ENCODE data around the gene ZC3H12C. TPM values are rescaled to one million over a fixed set of nuclear protein-coding genes. Genes with fewer than 3 reads are reported as not detected.

Gene ZC3H12C
- total RNA-seq, 1 donor from 2014 or later = 32.0 TPM

DNA sequence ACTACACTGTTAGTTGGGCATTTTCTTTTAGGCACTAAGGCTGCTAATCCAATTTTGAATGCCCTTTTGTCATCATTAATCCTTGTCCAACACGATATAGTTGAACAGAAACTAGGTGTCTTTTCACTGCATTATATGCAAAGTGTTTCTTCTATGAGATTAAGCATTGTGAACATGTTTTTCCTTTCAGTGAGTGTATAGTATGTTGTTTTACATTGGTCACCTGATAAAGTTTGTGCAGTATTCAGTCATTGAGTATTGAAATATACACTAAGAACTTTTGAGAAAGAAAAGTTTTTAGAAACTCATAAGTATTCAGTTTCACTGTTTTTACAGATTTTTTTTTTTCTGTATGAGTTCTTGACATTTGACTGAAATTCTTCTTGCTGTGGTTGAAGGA lies 59.0 kb downstream of the ZC3H12C start:
- DNase-seq = no peak

DNA sequence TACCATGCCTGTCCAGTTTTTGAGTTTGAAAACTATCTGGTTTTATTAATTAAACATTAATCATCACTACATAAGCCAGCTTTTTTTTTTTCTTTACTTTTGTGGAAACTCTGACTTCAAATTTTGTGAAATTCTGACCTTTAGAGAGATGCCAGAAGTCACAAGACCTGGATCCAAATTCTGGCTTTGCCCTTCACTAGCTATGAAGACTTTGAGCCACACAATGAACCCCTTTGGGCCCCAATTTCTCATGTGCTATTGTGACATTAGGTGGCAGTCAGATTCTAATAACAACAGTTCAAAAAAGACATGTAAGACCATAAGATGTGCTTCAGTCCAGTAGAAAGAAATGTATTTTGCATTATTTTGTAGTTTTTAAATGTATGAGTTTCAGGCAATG lies 60.3 kb downstream of the ZC3H12C start:
- no peak for DNase-seq

DNA sequence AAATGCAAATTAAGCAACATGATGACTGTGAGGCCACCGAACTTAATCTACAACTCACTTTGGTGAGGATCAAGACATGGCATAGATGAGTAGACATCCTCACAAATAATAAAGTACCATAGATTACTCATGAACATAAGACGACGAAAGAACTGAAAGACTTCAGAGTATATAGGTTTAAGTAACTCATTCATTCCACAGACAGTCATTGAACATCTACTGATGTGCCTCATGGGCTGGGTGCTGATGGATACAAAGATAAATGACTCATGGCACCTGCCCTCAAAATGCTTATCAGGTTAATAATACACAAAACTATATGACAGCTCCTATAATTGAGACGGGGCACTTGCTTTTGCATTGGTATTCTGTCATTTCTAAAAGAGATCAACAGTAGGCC lies 63.3 kb downstream of the ZC3H12C start:
- DNase-seq = no peak

DNA sequence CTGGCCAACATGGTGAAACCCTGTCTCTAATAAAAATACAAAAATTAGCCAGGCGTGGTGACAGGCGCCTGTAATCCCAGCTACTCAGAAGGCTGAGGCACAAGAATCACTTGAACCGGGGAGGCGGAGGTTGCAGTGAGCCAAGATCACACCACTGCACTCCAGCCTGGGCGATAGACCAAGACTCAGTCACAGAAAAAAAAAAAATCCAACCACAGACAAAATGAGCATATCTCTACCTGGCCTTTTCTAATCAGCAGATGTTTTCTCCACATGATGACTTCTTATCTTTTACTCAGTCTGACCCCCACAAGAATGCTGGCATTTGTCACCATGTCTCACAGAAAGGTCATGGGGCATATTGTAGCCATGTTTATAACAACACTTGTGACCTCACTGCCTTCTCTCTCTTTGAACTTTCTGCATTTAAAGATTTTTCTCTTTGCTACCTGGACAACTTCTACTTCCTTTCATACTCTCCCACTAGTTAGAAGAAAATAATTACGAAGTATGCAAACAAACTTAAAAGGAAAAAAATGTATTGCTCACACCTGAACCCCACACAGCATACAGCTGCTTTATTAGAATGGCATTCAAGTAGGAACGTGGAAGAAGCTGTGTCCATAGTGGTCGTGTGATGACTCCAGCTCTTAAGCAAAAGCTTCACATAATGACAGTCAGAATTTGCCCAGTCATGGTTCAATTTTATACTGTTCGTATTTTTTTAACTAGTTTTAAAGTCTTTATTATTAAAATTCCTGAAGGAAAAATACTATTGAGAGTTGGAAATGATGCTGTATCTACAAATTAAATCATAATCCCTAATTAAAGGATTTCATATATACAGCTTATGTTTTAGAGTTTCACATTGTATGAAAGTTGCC lies 65.4 kb downstream of the ZC3H12C start:
- DNase-seq = no peak

GRCh38 chr11:110159476-110159875 lies 66.3 kb downstream of the ZC3H12C start:
- DNase-seq = no peak

DNA sequence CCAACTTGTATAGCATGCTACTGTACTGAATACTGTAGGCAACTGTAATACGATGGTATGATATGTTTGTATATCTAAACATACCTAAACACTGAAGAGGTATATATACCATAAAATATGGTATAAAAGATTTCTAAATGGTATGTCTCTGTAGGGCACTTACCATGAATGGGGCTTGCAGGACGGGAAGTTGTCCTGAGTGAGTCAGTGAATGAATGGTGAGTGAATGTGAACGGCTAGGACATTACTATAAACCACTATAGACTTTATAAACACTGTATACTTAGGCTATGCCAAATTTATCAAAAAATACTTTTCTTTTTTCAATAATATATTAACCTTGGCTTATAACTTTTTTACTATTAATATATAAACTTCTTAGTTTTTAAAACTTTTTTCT lies 66.8 kb downstream of the ZC3H12C start:
- DNase-seq = no peak

DNA sequence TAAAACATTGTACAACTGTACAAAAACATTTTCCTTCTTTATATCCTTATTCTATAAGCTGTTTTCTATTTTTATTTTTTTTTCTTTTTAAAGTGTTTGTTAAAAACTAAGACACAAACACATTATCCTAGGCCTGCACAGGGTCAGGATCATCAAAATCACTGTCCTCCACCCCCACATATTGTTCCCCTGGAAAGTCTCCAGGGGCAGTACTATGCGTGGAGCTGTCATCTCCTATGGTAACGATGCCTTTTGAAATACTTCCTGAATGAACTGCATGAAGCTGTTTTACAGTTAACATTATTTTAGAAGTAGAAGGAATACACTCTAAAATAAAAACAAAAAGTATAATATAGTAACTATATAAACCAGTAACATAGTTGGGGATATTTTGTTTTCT lies 67.2 kb downstream of the ZC3H12C start:
- DNase-seq = no peak

- DNase-seq = no peak
These were observed 67.9 kb downstream of the ZC3H12C start for GRCh38 chr11:110161061-110161460.

DNA sequence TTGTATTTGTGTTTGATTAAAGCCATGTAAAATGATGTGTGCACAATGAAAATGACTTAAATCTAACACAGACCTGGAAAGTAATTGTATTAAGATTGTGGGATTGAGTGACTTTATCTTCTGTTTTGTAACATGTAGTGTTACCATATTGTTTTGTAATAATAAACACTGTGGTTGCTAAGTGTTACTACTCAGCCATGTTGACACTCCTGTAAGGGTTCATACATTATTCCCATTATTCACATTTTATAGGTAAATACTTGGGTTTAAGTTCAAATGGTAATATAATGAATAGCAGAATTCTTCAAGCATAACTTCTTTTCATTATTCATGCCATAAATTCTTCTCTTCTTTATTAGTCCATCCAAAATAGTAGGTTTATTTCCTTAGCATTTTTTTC lies 69.0 kb downstream of the ZC3H12C start:
- DNase-seq = no peak

- no peak for DNase-seq
These were observed 72.1 kb downstream of the ZC3H12C start for GRCh38 chr11:110165039-110165925.

DNA sequence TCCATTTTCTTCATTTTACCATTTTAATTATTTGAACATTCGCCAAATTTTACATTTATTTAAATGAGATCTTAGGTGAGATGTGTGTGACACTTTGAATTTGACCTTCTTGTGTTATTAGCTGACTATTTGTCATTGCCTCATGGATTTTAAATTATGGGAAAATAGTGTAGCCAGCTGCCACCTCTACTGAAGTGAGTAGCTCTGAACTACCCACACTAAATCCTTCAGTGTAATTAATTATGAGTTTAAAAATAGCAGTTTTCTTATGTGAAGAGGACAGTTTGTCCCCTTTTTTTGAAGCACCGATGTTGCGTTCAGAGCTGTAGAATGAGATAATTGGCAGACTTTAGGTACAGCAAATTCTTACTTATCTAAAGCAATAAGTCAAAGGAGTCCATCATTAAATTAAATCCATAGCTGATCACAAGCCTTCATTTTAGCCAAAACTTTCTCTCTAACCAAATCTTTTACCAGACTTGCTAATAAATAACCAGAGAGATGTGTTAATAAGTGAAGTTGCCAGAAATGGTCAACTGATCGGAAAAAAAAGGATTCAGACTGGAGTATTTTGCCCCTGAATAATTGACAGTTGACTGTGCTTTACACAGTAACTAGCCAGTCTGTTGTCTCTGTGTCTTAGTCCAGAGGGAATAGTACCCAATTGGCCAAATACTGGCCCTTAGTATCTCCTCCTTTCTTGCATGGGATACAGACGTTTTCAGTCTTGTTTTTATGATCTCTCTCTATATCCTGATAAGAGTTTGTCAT lies 75.0 kb downstream of the ZC3H12C start:
- DNase-seq = no peak

DNA sequence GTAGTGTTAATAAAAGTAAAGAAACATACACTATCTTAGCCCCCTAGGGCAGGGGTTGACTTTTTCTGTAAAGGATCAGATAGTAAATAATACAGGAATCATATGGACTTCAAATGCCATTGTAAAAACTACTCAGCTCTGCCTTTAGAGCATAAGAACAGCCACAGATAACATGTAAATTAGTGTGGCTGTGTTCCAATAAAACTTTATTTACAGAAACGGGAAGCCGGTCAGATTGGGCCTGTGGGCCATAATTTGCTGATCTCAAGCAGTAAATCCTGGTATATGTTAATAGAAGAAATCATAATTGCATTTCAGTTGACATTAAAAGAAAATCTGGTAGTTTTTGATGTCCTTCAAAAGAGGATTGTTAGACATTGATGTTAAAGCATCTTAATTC lies 76.5 kb downstream of the ZC3H12C start:
- no peak for DNase-seq

DNA sequence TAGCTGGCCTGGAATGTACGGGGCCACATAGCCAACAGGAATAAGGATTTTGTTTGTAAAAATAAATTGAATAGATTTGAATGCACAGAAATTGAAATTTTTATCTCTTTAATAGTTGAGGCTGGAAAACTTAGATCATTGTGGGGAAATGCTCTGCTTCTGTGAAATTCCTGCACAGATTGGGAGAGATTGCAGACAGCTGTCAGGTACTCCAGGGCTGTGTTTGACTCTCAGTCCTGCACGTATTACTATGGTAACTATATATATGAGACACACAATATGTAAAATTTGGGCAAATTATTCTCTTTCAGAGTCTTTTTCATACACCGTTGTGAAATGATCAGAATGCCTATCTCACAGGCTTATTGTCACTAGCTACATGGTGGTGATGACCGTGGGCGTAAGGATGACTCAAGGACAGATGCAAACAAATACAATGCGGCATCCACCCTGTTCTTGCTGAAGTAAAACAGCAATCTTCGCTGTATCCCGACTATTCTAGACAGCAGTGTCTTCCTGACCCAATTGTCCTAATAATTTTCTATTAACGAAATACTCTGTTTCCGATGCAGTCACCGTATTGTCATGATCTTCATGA lies 79.4 kb downstream of the ZC3H12C start:
- DNase-seq = no peak

- DNase-seq = no peak
These were observed 80.8 kb downstream of the ZC3H12C start for GRCh38 chr11:110173811-110174644.

GRCh38 chr11:110174645-110175310 lies 81.6 kb downstream of the ZC3H12C start:
- no peak for DNase-seq

- no peak for DNase-seq
These were observed 83.3 kb downstream of the ZC3H12C start for GRCh38 chr11:110176366-110177085.

- DNase-seq = no peak
These were observed 83.9 kb downstream of the ZC3H12C start for GRCh38 chr11:110177086-110177456.

GRCh38 chr11:110179064-110179463 lies 85.9 kb downstream of the ZC3H12C start:
- no peak for DNase-seq

DNA sequence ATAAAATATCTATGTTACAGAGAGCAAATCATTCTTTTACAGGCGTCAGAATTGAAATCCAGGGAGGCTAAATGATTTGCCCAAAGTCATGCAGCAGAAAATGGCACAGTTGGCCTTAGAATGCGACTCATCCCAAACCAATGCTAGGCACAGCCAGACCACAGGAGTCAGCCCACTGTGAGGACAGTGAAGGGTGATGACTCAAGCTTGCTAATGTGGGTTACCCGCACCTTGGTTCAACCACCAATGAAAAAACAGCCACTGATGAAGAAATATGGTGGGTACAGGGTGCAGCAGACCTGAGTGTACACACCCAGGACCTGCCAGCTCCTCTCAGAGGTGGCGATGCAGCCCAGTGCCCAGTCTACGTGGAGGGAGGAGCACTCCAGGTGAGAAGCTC lies 89.7 kb downstream of the ZC3H12C start:
- DNase-seq = no peak

DNA sequence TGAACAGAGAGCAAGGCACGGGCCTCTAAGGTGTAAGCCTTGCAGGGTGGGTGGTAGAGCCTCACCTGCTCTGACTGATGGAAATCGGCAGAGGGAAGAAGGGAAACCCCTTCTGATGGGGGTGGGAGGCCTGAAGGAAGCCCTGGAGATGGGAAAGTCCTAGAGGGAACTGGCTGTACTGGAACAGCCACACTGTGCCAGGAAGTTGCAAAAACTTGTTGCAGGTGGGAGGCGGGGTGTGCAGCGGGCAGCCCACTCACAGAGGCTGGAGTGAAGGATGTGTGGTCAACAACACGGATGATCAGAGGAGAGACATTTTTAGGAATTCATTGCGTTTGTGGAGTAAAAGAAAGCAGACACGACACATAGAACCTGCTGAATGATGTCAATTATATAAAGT lies 91.3 kb downstream of the ZC3H12C start:
- no peak for DNase-seq
